KMS-11 (cell line): Measurements from ENCODE around the gene SMARCAL1.

Experiments used
- H2AFZ ChIP-seq: fragments of 200-600 bp; sonication (generic); 2 replicates; pipeline ENCODE4 v1.6.1; 2016; ENCODE audit warnings: antibody characterized with exemption, mixed run types, low read depth
- H3K27ac ChIP-seq: fragments of 200-600 bp; sonication (generic); 2 replicates; pipeline ENCODE4 v1.6.1; 2016; ENCODE audit warnings: mild to moderate bottlenecking, mixed run types
- H3K27me3 ChIP-seq: fragments of 200-600 bp; sonication (generic); 2 replicates; pipeline ENCODE4 v1.6.1; 2017; ENCODE audit warnings: mild to moderate bottlenecking, low read depth, mixed run types, moderate library complexity; ENCODE audit not compliant: insufficient read depth
- H3K36me3 ChIP-seq: fragments of 200-600 bp; sonication (generic); 2 replicates; pipeline ENCODE4 v1.6.1; 2017; ENCODE audit warnings: mild to moderate bottlenecking, mixed run types; ENCODE audit not compliant: insufficient read depth
- H3K4me1 ChIP-seq: fragments of 200-600 bp; sonication (generic); 2 replicates; pipeline ENCODE4 v1.6.1; 2016; ENCODE audit warnings: mild to moderate bottlenecking, low read depth, mixed run types; ENCODE audit not compliant: poor library complexity, severe bottlenecking
- H3K4me2 ChIP-seq: fragments of 200-600 bp; sonication (generic); 2 replicates; pipeline ENCODE4 v1.7.0; 2016; ENCODE audit warnings: mild to moderate bottlenecking, mixed run types
- H3K4me3 ChIP-seq: fragments of 200-600 bp; sonication (generic); IDR thresholded peaks from 2 replicates; pipeline ENCODE4 v1.6.1; 2017; ENCODE audit warnings: low read depth, low read length, mixed read lengths; ENCODE audit not compliant: insufficient read depth
- H3K79me2 ChIP-seq: fragments of 200-600 bp; sonication (generic); 2 replicates; pipeline ENCODE4 v1.6.1; 2016; ENCODE audit warnings: low read depth, mixed run types; ENCODE audit not compliant: insufficient read depth
- H3K9ac ChIP-seq: fragments of 200-600 bp; sonication (generic); 2 replicates; pipeline ENCODE4 v1.6.1; 2016; ENCODE audit warnings: mild to moderate bottlenecking, mixed run types
- H4K20me1 ChIP-seq: fragments of 200-600 bp; sonication (generic); 2 replicates; pipeline ENCODE4 v1.6.1; 2016; ENCODE audit warnings: mild to moderate bottlenecking, mixed run types; ENCODE audit not compliant: insufficient read depth
- TF ChIP-seq, protein P1 (sequence below): fragments of 200-600 bp; sonication (generic); conservative IDR thresholded peaks from 2 replicates; pipeline ENCODE4 v1.6.1; 2017; ENCODE audit warnings: low read depth, mild to moderate bottlenecking, antibody characterized with exemption, low read length, moderate library complexity, mixed read lengths

Gene SMARCAL1

DNA sequence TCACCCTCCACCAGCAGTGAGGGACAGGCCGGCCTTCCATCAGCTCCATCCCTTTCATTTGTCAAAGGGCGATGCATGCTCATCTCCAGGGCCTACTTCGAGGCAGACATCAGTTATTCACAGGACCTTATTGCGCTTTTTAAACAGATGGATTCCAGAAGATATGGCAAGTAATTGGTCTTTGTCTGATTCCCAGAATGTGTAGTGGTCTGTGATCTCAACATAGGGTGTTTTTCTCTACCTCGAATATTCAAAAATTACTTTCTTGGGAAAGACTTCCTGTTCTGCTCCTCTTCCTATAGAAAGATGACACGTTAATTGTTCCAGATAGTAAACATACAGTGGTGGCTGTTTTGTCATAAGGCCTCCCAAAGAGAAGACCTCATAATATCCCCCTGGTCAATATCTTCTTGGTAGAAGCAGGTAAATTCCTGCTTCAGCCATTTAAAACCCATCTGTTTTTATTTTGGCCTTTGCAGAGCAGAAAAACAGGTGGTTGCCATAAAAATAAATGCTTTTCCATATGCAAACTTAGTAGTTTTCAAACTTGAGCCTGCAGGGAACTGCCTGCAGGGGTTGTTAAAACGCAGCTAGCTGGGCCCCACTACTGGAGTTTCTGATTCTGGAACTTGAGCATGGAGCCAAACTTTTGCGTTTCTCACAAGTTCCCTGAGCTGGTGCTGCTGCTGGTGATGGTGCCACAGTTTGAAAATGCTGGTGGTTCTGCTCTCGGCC is 8.2 kb downstream of the SMARCAL1 start:
- Histone ChIP-seq H2AFZ (no peak overlapping the region), H4K20me1 (no peaks in the 10 kb centered on the region), H3K27me3 (no peaks in the 10 kb centered on the region), H3K4me2 (no peak overlapping the region), H3K4me1 (no peaks in the 10 kb centered on the region), H3K36me3 (0 out of 2 replicates have a peak, but pooled peaks cover 4% of the 10 kb centered on the region), H3K27ac (no peak overlapping the region), H3K4me3 (no peak overlapping the region), H3K9ac (no peak overlapping the region), H3K79me2 (no peaks in the 10 kb centered on the region)
- TF ChIP-seq, protein P1, sequence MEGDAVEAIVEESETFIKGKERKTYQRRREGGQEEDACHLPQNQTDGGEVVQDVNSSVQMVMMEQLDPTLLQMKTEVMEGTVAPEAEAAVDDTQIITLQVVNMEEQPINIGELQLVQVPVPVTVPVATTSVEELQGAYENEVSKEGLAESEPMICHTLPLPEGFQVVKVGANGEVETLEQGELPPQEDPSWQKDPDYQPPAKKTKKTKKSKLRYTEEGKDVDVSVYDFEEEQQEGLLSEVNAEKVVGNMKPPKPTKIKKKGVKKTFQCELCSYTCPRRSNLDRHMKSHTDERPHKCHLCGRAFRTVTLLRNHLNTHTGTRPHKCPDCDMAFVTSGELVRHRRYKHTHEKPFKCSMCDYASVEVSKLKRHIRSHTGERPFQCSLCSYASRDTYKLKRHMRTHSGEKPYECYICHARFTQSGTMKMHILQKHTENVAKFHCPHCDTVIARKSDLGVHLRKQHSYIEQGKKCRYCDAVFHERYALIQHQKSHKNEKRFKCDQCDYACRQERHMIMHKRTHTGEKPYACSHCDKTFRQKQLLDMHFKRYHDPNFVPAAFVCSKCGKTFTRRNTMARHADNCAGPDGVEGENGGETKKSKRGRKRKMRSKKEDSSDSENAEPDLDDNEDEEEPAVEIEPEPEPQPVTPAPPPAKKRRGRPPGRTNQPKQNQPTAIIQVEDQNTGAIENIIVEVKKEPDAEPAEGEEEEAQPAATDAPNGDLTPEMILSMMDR: no peak

DNA sequence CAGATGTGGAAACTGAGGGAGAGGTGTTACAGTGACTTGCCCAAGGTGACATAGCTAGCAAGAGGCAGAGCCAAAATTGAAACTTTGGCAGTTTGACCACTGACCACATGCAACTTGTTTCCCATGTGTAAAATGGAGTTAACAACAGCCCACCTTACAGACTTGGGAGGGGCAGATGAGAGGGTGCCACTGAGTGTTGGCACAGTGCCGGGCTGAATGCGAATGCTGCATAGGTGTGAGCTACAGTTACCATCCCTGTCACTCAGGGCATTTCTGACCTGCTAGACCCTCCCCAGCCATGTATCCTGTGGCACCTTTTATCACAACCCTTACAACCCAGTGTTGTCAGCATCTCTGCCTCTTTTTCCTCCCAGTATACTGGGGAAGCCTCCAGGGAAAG is 10.8 kb downstream of the SMARCAL1 start:
- Histone ChIP-seq H3K9ac (no peak overlapping the region), H3K79me2 (no peaks in the 10 kb centered on the region), H2AFZ (no peak overlapping the region), H3K27me3 (no peaks in the 10 kb centered on the region), H4K20me1 (no peaks in the 10 kb centered on the region), H3K4me1 (no peaks in the 10 kb centered on the region), H3K4me3 (no peak overlapping the region), H3K4me2 (no peak overlapping the region), H3K27ac (no peak overlapping the region), H3K36me3 (0 out of 2 replicates have a peak, but pooled peaks cover 4% of the 10 kb centered on the region)
- TF ChIP-seq, protein P1: no peak

DNA sequence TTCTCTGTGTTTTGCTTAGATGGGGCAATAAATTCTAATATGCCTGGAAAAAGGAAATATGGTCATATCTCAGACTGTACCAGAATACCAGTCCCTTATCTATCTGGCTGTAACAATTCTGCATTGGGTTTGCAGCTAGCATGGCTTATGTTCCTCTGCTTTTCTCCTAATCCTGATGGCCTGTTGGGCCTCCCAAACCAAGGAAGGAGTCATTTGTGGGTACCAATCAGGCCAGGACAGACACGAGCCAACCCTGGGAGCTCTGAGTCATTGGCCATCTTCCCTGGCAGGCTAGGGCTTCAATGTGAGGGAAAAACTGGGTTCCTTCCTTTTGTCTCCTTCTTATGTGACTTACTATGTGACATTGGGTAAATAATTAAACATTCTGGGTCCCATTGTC is 12.0 kb downstream of the SMARCAL1 start:
- no peak overlapping the region for H3K4me3 ChIP-seq
- TF ChIP-seq, protein P1: no peak
- no peak overlapping the region for H3K27ac ChIP-seq
- H3K4me1 ChIP-seq: no peaks in the 10 kb centered on the region
- H2AFZ ChIP-seq: no peak overlapping the region
- H3K36me3 ChIP-seq: 0 out of 2 replicates have a peak, but pooled peaks cover 4% of the 10 kb centered on the region
- no peaks in the 10 kb centered on the region for H3K79me2 ChIP-seq
- H3K9ac ChIP-seq: no peak overlapping the region
- no peak overlapping the region for H3K4me2 ChIP-seq
- no peaks in the 10 kb centered on the region for H4K20me1 ChIP-seq
- no peaks in the 10 kb centered on the region for H3K27me3 ChIP-seq

DNA sequence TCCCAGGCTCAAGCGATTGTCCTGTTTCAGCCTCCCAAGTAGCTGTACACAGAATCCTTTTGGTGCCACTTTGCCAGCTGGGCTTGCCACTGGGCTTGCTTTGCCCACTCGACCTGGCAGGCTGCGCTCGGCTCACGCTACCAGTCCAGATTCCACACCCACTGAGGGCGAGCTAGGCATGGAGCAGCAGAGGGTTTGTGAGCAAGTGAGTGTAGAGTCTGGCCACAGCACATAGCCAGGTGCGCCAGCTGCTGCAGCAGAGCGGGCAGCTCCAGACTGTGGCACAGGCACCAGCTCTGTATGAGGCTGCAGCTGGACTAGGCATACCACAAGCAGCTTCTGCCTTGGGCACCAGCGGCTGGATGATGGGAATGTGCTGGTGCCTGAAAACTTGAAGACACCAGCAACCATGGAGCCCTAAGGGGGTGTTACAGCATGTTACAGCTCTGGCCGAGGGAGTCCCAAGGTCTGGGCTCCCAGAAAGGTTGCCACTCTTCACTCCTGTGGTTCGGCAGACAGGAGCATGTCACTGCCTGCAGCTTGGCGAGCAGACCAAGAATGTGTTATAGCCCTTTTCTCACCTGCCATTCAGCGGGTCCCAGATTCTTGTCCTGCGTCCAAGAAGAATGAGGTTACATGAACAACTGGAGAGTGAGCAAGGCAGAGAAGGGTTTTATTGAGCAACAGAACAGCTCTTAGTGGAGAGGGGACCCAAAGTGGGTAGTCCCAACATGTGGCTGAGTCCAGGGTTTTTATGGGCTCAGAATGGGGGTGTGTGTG is 12.9 kb downstream of the SMARCAL1 start:
- Histone ChIP-seq H3K9ac (no peak overlapping the region), H3K36me3 (0 out of 2 replicates have a peak, but pooled peaks cover 4% of the 10 kb centered on the region), H3K4me3 (no peak overlapping the region), H3K4me1 (no peaks in the 10 kb centered on the region), H3K27ac (no peak overlapping the region), H3K4me2 (no peak overlapping the region), H4K20me1 (no peaks in the 10 kb centered on the region), H3K79me2 (no peaks in the 10 kb centered on the region), H2AFZ (no peak overlapping the region), H3K27me3 (no peaks in the 10 kb centered on the region)
- TF ChIP-seq, protein P1: no peak
